ENCODE data around the gene PLEKHM2.

DNA sequence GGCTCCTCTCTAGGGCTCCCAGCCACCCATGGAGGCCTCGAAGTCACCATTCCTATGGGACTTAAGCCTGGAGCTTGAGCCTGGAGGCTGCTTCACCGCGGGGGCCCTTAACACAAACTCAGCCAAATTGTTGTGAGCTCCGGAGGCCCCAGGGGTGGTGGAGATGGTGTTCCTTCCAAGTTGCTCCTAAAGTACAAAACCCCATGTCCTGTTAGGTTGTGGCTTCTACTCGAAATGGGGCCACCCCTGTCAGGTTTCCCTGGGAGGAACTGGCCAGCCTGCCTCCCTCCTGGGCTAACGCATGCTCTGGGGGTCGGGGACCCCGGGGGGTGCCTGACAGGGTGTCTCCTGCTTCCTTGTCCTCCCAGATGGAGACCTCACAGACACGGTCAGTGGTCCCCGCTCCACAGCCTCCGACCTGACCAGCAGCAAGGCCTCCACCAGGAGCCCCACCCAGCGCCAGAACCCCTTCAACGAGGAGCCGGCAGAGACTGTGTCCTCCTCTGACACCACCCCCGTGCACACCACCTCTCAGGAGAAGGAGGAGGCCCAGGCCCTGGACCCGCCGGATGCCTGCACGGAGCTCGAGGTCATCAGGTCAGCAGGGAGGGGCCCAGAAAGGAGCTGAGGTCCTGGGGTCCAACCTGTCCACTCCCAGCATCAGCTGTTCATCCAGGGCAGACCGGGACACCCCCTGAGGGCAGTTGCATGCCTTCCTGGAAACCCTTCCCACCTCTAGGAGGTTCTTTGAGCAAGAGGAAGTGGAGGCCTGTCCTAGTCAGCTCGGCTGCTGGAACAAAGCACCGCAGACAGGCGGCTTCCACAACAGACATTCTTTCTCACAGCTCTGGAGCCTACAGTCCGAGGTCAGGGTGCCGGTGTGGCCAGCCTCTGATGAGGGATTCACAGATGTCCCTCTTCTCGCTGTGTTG lies 41.1 kb downstream of the PLEKHM2 start:
- TF ChIP-seq, protein P1, sequence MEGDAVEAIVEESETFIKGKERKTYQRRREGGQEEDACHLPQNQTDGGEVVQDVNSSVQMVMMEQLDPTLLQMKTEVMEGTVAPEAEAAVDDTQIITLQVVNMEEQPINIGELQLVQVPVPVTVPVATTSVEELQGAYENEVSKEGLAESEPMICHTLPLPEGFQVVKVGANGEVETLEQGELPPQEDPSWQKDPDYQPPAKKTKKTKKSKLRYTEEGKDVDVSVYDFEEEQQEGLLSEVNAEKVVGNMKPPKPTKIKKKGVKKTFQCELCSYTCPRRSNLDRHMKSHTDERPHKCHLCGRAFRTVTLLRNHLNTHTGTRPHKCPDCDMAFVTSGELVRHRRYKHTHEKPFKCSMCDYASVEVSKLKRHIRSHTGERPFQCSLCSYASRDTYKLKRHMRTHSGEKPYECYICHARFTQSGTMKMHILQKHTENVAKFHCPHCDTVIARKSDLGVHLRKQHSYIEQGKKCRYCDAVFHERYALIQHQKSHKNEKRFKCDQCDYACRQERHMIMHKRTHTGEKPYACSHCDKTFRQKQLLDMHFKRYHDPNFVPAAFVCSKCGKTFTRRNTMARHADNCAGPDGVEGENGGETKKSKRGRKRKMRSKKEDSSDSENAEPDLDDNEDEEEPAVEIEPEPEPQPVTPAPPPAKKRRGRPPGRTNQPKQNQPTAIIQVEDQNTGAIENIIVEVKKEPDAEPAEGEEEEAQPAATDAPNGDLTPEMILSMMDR (conservative IDR thresholded peaks at IDR 0.05; ENCODE audit: low read length), result no peak
- TF ChIP-seq EZH2phosphoT487 (IDR thresholded peaks at IDR 0.05; ENCODE audit: borderline replicate concordance, low read depth, low read length), result no peak

All from OCI-LY7 (cell line).